ENCODE measurements around the gene SERTAD2. TPM values are rescaled to one million over a fixed set of nuclear protein-coding genes. Genes with fewer than 3 reads are reported as not detected.

The SERTAD2 gene
- total RNA-seq, 1 donor from 2014 or later = 42.2 TPM

DNA sequence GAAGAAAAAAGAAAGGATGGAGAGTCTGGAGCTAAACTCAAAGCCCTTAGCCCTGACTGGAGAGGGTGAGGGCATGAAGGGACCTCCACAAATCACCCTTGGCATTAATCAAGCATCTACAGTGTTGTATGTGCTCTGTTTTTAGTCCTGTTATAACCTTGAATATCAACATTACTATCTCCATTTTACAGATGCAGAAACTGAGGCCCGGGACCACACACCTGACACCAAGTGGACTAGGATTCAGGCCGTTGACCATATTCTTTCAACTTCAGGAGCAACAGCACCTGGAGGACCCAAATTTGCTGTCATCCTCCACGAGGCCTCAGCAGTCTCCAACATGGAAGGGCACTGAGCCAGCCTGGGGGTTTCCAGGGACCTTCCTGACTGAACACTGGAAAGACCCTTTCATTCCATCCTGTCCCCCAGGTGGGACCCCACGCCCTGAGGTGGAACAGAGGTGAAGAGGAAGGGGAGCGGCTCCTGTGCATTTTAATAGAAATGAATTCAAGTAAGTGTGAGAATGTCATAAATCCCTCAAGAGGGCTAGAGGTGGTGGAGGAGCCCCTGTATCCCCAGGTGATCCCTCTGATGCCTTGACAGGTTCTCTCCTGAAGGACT is 41.0 kb downstream of the SERTAD2 start:
- Histone ChIP-seq H3K4me1 (ENCODE audit: insufficient read depth, low read length) (no peaks in the 10 kb centered on the region), H3K9ac (ENCODE audit: low read length) (no peak overlapping the region), H3K27me3 (ENCODE audit: insufficient read depth, low read length) (peaks cover 28% of the 10 kb centered on the region), H3K27ac (ENCODE audit: low read depth, low read length) (no peak overlapping the region), H3K79me2 (ENCODE audit: insufficient read depth, low read length) (no peaks in the 10 kb centered on the region), H2AFZ (ENCODE audit: low read depth, low read length) (no peak overlapping the region), H3K9me3 (ENCODE audit: insufficient read depth, low read depth, low read length) (no peaks in the 10 kb centered on the region), H3K36me3 (ENCODE audit: insufficient read depth, low read length) (no peaks in the 10 kb centered on the region), H3K4me2 (ENCODE audit: low read length) (no peak overlapping the region), H4K20me1 (ENCODE audit: insufficient read depth, low read length) (no peaks in the 10 kb centered on the region), H3K4me3 (ENCODE audit: insufficient read depth, low read depth, low read length) (no peak overlapping the region)
- H3K27me3 Mint-ChIP-seq (ENCODE audit: low read depth, unreplicated experiment) = peaks cover 17% of the 10 kb centered on the region
- no peak for TF ChIP-seq EZH2 (IDR thresholded peaks at IDR 0.05; ENCODE audit: insufficient read depth, low read length)
- H3K4me1 Mint-ChIP-seq (ENCODE audit: low read depth, unreplicated experiment) = peaks cover 5% of the 10 kb centered on the region
- DNase-seq (ENCODE audit: low read depth) (no peak), FAIRE-seq (no peak)
- no peaks in the 10 kb centered on the region for H3K9me3 Mint-ChIP-seq (ENCODE audit: unreplicated experiment)
- no peaks in the 10 kb centered on the region for H3K36me3 Mint-ChIP-seq (ENCODE audit: low read depth, unreplicated experiment)
- no peak overlapping the region for H3K27ac Mint-ChIP-seq (ENCODE audit: unreplicated experiment)
- H3K4me3 Mint-ChIP-seq (ENCODE audit: unreplicated experiment) = no peak overlapping the region

- no peak for FAIRE-seq
- no peaks in the 10 kb centered on the region for H3K9me3 Mint-ChIP-seq (ENCODE audit: unreplicated experiment)
- H3K27ac Mint-ChIP-seq (ENCODE audit: unreplicated experiment) = no peak overlapping the region
Observed at GRCh38 chr2:64610316-64610855, 43.3 kb downstream of the SERTAD2 start.

DNA sequence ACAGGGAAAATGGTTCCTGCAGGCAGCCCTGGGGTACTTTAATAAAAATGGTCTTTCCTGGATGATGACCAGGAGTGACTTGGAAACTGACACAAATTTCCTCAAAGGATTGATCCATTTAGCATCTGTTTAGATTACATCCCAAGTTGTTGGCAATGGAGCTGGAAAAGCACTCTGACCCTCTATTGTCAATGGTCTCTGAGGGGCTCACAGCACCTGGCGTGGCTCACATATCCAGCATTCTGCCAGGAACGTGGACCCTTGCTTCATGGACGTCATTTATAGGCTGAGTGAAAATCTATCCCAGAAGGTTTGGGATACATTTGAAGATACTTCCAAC is 43.8 kb downstream of the SERTAD2 start:
- Histone ChIP-seq H3K9ac (ENCODE audit: low read length) (no peak overlapping the region), H3K4me2 (ENCODE audit: low read length) (peak overlapping the region; percentile 78), H3K4me1 (ENCODE audit: insufficient read depth, low read length) (no peaks in the 10 kb centered on the region), H4K20me1 (ENCODE audit: insufficient read depth, low read length) (no peaks in the 10 kb centered on the region), H3K4me3 (ENCODE audit: insufficient read depth, low read depth, low read length) (peak overlapping the region; percentile 44), H2AFZ (ENCODE audit: low read depth, low read length) (peak overlapping the region; percentile 58), H3K9me3 (ENCODE audit: insufficient read depth, low read depth, low read length) (no peaks in the 10 kb centered on the region), H3K27me3 (ENCODE audit: insufficient read depth, low read length) (peaks cover 24% of the 10 kb centered on the region), H3K36me3 (ENCODE audit: insufficient read depth, low read length) (no peaks in the 10 kb centered on the region), H3K79me2 (ENCODE audit: insufficient read depth, low read length) (no peaks in the 10 kb centered on the region), H3K27ac (ENCODE audit: low read depth, low read length) (no peak overlapping the region)
- no peak for DNase-seq (ENCODE audit: low read depth)
- no peak for FAIRE-seq
- H3K4me3 Mint-ChIP-seq (ENCODE audit: unreplicated experiment) = no peak overlapping the region
- H3K9me3 Mint-ChIP-seq (ENCODE audit: unreplicated experiment) = no peaks in the 10 kb centered on the region
- TF ChIP-seq EZH2 (IDR thresholded peaks at IDR 0.05; ENCODE audit: insufficient read depth, low read length) = no peak
- TF ChIP-seq, protein P1, sequence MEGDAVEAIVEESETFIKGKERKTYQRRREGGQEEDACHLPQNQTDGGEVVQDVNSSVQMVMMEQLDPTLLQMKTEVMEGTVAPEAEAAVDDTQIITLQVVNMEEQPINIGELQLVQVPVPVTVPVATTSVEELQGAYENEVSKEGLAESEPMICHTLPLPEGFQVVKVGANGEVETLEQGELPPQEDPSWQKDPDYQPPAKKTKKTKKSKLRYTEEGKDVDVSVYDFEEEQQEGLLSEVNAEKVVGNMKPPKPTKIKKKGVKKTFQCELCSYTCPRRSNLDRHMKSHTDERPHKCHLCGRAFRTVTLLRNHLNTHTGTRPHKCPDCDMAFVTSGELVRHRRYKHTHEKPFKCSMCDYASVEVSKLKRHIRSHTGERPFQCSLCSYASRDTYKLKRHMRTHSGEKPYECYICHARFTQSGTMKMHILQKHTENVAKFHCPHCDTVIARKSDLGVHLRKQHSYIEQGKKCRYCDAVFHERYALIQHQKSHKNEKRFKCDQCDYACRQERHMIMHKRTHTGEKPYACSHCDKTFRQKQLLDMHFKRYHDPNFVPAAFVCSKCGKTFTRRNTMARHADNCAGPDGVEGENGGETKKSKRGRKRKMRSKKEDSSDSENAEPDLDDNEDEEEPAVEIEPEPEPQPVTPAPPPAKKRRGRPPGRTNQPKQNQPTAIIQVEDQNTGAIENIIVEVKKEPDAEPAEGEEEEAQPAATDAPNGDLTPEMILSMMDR (IDR thresholded peaks at IDR 0.05; ENCODE audit: insufficient read depth, low read depth, low read length) = no peak
- peak overlapping the region; percentile 58 for H3K27ac Mint-ChIP-seq (ENCODE audit: unreplicated experiment)
- H3K36me3 Mint-ChIP-seq (ENCODE audit: low read depth, unreplicated experiment) = no peaks in the 10 kb centered on the region
- peaks cover 13% of the 10 kb centered on the region for H3K27me3 Mint-ChIP-seq (ENCODE audit: low read depth, unreplicated experiment)
- peaks cover 5% of the 10 kb centered on the region for H3K4me1 Mint-ChIP-seq (ENCODE audit: low read depth, unreplicated experiment)

More at GRCh38 chr2:64610316-64610855, 43.3 kb downstream of the SERTAD2 start:
- no peak overlapping the region for H3K4me2 ChIP-seq (ENCODE audit: low read length)
- H3K4me3 ChIP-seq (ENCODE audit: insufficient read depth, low read depth, low read length) = no peak overlapping the region
- H2AFZ ChIP-seq (ENCODE audit: low read depth, low read length) = no peak overlapping the region
- Mint-ChIP-seq H3K27me3 (ENCODE audit: low read depth, unreplicated experiment) (peaks cover 13% of the 10 kb centered on the region), H3K4me3 (ENCODE audit: unreplicated experiment) (no peak overlapping the region), H3K4me1 (ENCODE audit: low read depth, unreplicated experiment) (peaks cover 5% of the 10 kb centered on the region), H3K36me3 (ENCODE audit: low read depth, unreplicated experiment) (no peaks in the 10 kb centered on the region)
- H3K9ac ChIP-seq (ENCODE audit: low read length) = no peak overlapping the region
- H3K9me3 ChIP-seq (ENCODE audit: insufficient read depth, low read depth, low read length) = no peaks in the 10 kb centered on the region
- no peak for DNase-seq (ENCODE audit: low read depth)
- no peaks in the 10 kb centered on the region for H4K20me1 ChIP-seq (ENCODE audit: insufficient read depth, low read length)
- no peaks in the 10 kb centered on the region for H3K36me3 ChIP-seq (ENCODE audit: insufficient read depth, low read length)
- no peaks in the 10 kb centered on the region for H3K79me2 ChIP-seq (ENCODE audit: insufficient read depth, low read length)
- no peak overlapping the region for H3K27ac ChIP-seq (ENCODE audit: low read depth, low read length)
- H3K4me1 ChIP-seq (ENCODE audit: insufficient read depth, low read length) = no peaks in the 10 kb centered on the region
- peaks cover 24% of the 10 kb centered on the region for H3K27me3 ChIP-seq (ENCODE audit: insufficient read depth, low read length)
- TF ChIP-seq, protein P1 (IDR thresholded peaks at IDR 0.05; ENCODE audit: insufficient read depth, low read depth, low read length) = no peak
- no peak for TF ChIP-seq EZH2 (IDR thresholded peaks at IDR 0.05; ENCODE audit: insufficient read depth, low read length)

Data from astrocyte (in vitro differentiated cells and primary cell).